Hair follicular keratinocyte (primary cell): ENCODE measurements around the gene AKAP13. TPM values are rescaled to one million over a fixed set of nuclear protein-coding genes. Genes with fewer than 3 reads are reported as not detected.

ENCODE experiments used
- total RNA-seq: library from RNA; depleted of rRNA; stranded (reverse); fragments of >200 nt; gene quantifications from 2 replicates; pipeline ENCODE4 v1.2.3, GENCODE V29; 2015

Gene AKAP13, protein sequence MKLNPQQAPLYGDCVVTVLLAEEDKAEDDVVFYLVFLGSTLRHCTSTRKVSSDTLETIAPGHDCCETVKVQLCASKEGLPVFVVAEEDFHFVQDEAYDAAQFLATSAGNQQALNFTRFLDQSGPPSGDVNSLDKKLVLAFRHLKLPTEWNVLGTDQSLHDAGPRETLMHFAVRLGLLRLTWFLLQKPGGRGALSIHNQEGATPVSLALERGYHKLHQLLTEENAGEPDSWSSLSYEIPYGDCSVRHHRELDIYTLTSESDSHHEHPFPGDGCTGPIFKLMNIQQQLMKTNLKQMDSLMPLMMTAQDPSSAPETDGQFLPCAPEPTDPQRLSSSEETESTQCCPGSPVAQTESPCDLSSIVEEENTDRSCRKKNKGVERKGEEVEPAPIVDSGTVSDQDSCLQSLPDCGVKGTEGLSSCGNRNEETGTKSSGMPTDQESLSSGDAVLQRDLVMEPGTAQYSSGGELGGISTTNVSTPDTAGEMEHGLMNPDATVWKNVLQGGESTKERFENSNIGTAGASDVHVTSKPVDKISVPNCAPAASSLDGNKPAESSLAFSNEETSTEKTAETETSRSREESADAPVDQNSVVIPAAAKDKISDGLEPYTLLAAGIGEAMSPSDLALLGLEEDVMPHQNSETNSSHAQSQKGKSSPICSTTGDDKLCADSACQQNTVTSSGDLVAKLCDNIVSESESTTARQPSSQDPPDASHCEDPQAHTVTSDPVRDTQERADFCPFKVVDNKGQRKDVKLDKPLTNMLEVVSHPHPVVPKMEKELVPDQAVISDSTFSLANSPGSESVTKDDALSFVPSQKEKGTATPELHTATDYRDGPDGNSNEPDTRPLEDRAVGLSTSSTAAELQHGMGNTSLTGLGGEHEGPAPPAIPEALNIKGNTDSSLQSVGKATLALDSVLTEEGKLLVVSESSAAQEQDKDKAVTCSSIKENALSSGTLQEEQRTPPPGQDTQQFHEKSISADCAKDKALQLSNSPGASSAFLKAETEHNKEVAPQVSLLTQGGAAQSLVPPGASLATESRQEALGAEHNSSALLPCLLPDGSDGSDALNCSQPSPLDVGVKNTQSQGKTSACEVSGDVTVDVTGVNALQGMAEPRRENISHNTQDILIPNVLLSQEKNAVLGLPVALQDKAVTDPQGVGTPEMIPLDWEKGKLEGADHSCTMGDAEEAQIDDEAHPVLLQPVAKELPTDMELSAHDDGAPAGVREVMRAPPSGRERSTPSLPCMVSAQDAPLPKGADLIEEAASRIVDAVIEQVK (N-terminal part only)
- 19.7 and 21.6 TPM in 2 replicates for total RNA-seq

DNA sequence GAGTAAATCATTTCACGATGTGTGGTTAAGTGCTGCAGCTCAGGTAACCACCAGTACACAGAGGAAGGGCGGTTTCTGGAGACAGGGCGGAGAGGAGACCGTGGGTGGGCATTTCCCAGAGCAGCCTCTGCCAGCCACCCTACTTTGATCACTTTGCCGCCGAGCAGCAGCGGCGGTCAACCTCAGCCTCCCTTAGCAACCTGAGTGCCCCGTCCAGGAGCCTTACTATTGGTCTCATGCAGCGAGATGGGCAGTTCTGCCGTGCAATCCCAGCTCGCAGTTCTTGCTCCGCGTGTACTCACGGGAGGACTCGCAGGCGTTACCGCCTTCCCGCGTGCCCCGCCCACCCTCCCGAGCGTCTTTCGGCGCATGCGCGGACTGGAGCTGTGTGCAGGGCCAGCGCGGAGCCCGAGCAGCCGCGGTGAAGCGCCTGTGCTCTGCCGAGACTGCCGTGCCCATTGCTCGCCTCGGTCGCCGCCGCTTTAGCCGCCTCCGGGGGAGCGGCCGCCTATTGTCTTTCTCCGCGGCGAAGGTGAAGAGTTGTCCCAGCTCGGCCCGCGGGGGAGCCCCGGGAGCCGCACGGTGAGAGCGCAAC is at the start of gene AKAP13:
Gene AKAP13, plus strand, starts transcription at position 387 of the 595 bp plus-strand sequence. CDS start 105,118 bp downstream, outside the sequence.

DNA sequence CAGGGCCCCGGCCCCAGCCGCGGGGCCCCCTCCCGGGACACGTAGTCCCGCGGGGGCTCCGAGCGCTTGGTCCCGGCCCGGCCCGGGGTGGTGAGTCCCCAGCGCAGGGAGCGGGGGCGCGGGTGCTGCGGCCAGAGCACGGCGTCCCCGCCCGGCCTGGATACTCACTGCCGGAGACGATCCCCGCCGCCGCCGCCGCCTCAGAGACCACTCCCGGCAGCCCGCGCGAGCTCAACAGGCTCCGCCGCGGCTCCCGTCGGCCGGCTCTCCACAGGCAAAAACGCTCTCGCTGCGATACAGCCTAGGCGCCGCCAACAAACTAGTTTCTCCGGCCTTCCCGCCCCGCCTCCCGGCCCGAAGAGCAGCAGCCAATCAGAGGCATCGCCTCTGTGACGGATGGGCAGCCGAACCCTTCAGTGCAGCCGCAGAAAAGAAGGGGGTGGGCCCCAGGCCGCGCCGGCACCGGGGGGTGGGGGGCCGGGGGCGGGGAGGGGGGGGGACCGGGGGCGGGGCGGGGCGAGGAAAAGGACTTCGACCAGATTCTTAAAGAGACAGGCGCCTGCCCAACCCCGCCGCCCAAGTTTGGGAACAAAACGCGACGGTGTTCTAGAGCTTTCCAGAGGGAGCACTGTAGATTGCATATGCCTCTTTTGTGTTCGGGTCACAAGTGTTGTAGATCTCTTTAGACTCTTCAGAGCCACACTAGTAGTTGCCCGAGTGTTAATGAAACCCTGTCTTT is 414.4 kb downstream of the AKAP13 start, which contains the start of gene KLHL25:
Gene KLHL25, minus strand, starts transcription at position 328 of the 739 bp plus-strand sequence. CDS start 25,115 bp downstream, outside the sequence.

